Posterior cingulate gyrus (tissue), 11 donors: ENCODE results near the gene SMIM41.

Experiments
- DNase-seq, 10 donors: peaks; one replicate each; pipeline versions ENCODE4 v3.0.0 to v3.0.0-alpha.2; 2020 to 2021; ENCODE audit warnings: mixed read lengths in 3 of 10
- intact Hi-C: fragments of 100-400 bp; cut with DNase I; formaldehyde crosslinking; loops from one replicate; pipeline ENCODE4 v1.15.1; 2023

The SMIM41 gene

GRCh38 chr12:52050116-52050757 lies 29.3 kb upstream of the SMIM41 start:
- intact Hi-C loops = no loop called here
- no peak for DNase-seq

DNA sequence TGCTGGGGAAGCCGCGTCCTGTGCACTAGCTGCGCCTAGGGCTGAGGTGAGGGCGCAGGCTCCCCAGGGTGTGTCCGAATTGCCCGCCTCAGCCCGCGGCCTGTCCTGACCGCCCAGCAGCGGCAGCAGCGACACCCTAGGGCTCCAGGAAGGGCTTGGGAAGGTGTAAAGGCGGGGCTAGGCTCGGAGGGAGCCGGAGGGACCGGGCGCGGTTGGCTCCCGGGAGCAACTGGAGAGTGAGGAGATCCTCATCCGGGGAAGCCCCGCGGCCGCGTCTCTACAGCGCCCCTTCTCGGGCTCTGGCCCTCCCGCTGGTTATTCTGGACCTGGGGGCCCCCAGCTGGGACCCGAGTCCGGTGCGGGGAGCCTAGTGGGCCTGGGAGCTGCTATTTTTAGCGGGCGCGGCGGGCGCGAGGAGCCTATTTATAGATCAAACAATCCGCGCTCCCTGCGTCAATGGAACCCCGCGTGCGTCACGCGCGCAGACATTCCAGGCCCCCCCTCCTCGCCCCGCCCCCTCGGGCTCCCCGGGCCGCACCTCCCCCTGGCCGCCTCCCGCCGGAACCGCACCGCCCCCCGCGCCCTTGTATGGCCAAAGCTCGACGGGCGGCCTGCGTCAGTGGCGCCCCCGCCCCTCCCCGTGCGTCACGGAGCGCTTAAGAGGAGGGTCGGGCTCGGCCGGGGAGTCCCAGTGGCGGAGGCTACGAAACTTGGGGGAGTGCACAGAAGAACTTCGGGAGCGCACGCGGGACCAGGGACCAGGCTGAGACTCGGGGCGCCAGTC lies 28.6 kb upstream of the SMIM41 start, which contains the start of gene NR4A1:
Gene NR4A1 (plus strand): TSS at position 685 of the 784 bp plus-strand sequence. CDS start 2,887 bp downstream, outside the sequence.
- intact Hi-C loops = loop anchor here (1.0 kb wide), 1 partner anchor 14 kb away; no protein-coding TSS in a partner anchor
- peak; percentile 87 to 99 (median 93) for DNase-seq

- intact Hi-C loops = no loop called here
- no peak for DNase-seq
These were observed 26.9 kb upstream of the SMIM41 start for GRCh38 chr12:52052468-52053186.

- intact Hi-C loops = no loop called here
- no peak for DNase-seq
These were observed 25.8 kb upstream of the SMIM41 start for GRCh38 chr12:52053536-52054209.

DNA sequence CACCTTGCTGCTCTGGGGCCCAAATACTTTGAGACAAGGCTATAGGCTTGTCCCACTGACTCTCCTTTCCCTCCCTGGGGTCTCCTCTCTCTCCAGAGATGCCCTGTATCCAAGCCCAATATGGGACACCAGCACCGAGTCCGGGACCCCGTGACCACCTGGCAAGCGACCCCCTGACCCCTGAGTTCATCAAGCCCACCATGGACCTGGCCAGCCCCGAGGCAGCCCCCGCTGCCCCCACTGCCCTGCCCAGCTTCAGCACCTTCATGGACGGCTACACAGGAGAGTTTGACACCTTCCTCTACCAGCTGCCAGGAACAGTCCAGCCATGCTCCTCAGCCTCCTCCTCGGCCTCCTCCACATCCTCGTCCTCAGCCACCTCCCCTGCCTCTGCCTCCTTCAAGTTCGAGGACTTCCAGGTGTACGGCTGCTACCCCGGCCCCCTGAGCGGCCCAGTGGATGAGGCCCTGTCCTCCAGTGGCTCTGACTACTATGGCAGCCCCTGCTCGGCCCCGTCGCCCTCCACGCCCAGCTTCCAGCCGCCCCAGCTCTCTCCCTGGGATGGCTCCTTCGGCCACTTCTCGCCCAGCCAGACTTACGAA lies 25.2 kb upstream of the SMIM41 start:
- no peak for DNase-seq
- intact Hi-C loops = no loop called here

GRCh38 chr12:52054833-52055730 lies 24.4 kb upstream of the SMIM41 start:
- intact Hi-C loops = no loop called here

GRCh38 chr12:52055731-52056711 lies 23.5 kb upstream of the SMIM41 start:
- intact Hi-C loops = no loop called here
- DNase-seq = peak in 7 of 10 donors; percentile 60 to 94 (median 70)

More at GRCh38 chr12:52054833-52055730, 24.4 kb upstream of the SMIM41 start:
- no peak for DNase-seq

GRCh38 chr12:52056801-52057637 lies 22.5 kb upstream of the SMIM41 start:
- no peak for DNase-seq
- intact Hi-C loops = no loop called here

GRCh38 chr12:52057638-52058576 lies 21.6 kb upstream of the SMIM41 start:
- no peak for DNase-seq
- intact Hi-C loops = no loop called here

GRCh38 chr12:52058631-52059361 lies 20.7 kb upstream of the SMIM41 start:
- DNase-seq = peak in 4 of 10 donors; percentile 52 to 95 (median 78)
- intact Hi-C loops = no loop called here

DNA sequence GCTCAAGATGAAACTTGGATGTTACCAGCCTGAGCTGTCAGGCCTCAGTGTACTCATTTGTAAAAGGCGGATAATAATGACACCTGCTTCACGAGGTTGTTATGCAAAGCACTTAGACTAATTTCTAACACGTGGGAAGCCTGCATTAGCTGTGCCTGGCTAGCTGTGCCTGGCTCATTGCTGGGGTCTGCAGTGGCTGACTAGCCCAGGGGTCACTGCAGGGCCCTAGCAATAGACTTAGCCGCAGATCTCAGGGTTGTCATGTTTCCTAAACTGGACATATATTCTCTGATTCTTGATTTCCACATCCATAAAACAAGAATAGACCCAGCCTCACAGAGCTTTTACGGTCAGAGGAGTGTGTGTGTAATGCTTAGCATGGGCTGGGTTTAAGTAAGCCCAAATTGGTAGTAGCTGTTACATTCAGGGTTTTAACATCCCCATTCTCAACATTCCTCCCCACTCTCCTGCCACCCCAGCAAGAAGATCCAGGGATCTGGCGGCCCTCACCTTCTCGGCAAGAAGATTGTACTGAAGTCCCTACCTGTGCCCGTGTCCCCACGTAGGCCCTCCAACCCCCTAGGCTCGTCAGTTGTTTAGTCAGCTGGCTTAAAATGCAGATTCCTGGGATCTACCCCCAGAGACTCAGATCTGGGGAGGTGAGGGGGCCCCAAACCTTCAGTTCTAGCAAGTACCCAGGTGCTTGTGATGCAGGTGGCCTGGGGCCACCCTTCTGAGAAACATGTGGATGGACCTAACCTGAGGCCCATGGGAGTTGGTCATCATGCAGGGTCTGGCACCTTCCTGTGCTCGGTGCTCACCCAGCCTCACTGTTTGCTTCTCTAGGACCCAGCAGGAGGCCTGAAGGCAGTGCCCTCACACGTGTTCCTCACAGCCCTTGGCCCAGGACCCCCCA lies 19.7 kb upstream of the SMIM41 start:
- DNase-seq = no peak
- intact Hi-C loops = no loop called here

- DNase-seq = no peak
- intact Hi-C loops = no loop called here
These were observed 18.9 kb upstream of the SMIM41 start for GRCh38 chr12:52060498-52061177.

- intact Hi-C loops = no loop called here
- peak; percentile 79 to 98 (median 88) for DNase-seq
These were observed 17.9 kb upstream of the SMIM41 start for GRCh38 chr12:52061470-52062166.
